ENCODE data around the gene CEP57L1.

DNA sequence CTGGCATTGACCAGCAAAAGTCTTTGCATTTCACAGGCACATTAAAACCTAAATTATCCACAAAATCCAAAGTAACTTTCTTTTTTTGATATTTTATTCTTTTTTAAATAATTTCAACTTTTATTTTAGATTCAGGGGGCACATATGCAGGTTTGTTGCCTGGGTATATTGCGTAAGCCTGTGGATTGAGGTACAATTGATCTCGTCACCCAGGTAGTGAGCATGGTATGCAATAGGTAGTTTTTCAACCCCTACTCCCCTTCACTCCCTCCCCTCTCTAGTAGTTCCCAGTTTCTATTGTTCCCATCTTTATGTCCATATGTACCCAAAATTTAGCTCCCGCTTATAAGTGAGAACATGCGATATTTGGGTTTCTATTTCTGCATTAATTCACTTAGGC, 97.6 kb downstream of the CEP57L1 start:
- TF ChIP-seq CTCF (IDR thresholded peaks at IDR 0.05; ENCODE audit: poor library complexity, severe bottlenecking) (no peak), EZH2 (IDR thresholded peaks at IDR 0.05; ENCODE audit: borderline replicate concordance, insufficient read depth, low read length, poor library complexity, severe bottlenecking) (no peak), EP300 (conservative IDR thresholded peaks at IDR 0.05; ENCODE audit: poor library complexity, severe bottlenecking) (no peak)
